GM23338 (cell line): Measurements from ENCODE around the gene TSC22D1. TPM values are rescaled to one million over a fixed set of nuclear protein-coding genes. Genes with fewer than 3 reads are reported as not detected.

Experiments
- ATAC-seq: fragments of 200-7000 bp; cut with Tn5 transposase; 3 replicates; pipeline ENCODE4 v1.9.1; 2020
- DNase-seq: peaks from one replicate; pipeline ENCODE4 v3.0.0-alpha.2; 2015; ENCODE audit warnings: low spot score
- H2AFZ ChIP-seq: fragments of 200-600 bp; sonication (generic); 2 replicates; pipeline ENCODE4 v1.8.0; 2016; ENCODE audit warnings: antibody characterized with exemption, mild to moderate bottlenecking, moderate library complexity
- H3F3A ChIP-seq: fragments of 200-600 bp; sonication (generic); replicated peaks from 2 replicates; pipeline ENCODE4 v1.8.0; 2017; ENCODE audit warnings: antibody characterized with exemption, mixed run types, low read depth
- H3K27ac ChIP-seq: fragments of 200-600 bp; sonication (generic); 2 replicates; pipeline ENCODE4 v1.6.1; 2016; ENCODE audit warnings: low read depth
- H3K27me3 ChIP-seq: fragments of 200-600 bp; sonication (generic); 2 replicates; pipeline ENCODE4 v1.8.0; 2016; ENCODE audit warnings: mild to moderate bottlenecking, mixed run types, moderate library complexity; ENCODE audit not compliant: insufficient read depth
- H3K36me3 ChIP-seq: fragments of 200-600 bp; sonication (generic); 2 replicates; pipeline ENCODE4 v1.8.0; 2016; ENCODE audit warnings: mild to moderate bottlenecking; ENCODE audit not compliant: insufficient read depth
- H3K4me1 ChIP-seq: fragments of 200-600 bp; sonication (generic); 2 replicates; pipeline ENCODE4 v1.8.0; 2016; ENCODE audit warnings: mild to moderate bottlenecking, moderate library complexity; ENCODE audit not compliant: insufficient read depth
- H3K4me2 ChIP-seq: fragments of 200-600 bp; sonication (generic); 2 replicates; pipeline ENCODE4 v1.7.1; 2017; ENCODE audit warnings: mixed run types
- H3K4me3 ChIP-seq: fragments of 200-600 bp; sonication (generic); 2 replicates; pipeline ENCODE4 v1.6.1; 2016; ENCODE audit warnings: mixed run types
- H3K79me2 ChIP-seq: fragments of 200-600 bp; sonication (generic); replicated peaks from 2 replicates; pipeline ENCODE4 v1.8.0; 2017; ENCODE audit warnings: mild to moderate bottlenecking; ENCODE audit not compliant: insufficient read depth
- H3K9me2 ChIP-seq: fragments of 200-600 bp; sonication (generic); 2 replicates; pipeline ENCODE4 v1.8.0; 2017; ENCODE audit not compliant: insufficient read depth
- H4K20me1 ChIP-seq: fragments of 200-600 bp; sonication (generic); replicated peaks from 2 replicates; pipeline ENCODE4 v1.8.0; 2017; ENCODE audit warnings: mild to moderate bottlenecking; ENCODE audit not compliant: insufficient read depth
- H3K27ac Mint-ChIP-seq: 2 replicates; pipeline ENCODE4 v1.8.0; 2020; ENCODE audit warnings: inconsistent platforms, mild to moderate bottlenecking, moderate library complexity, mixed read lengths
- H3K27me3 Mint-ChIP-seq: 3 replicates; pipeline ENCODE4 v1.8.0; 2022; ENCODE audit warnings: low read depth, mild to moderate bottlenecking, moderate library complexity, mixed read lengths, inconsistent platforms; ENCODE audit not compliant: insufficient read depth, poor library complexity
- H3K36me3 Mint-ChIP-seq: 3 replicates; pipeline ENCODE4 v1.8.0; 2021; ENCODE audit warnings: low read depth, mild to moderate bottlenecking, inconsistent platforms, moderate library complexity, mixed read lengths
- H3K4me1 Mint-ChIP-seq: 3 replicates; pipeline ENCODE4 v1.8.0; 2020; ENCODE audit warnings: mild to moderate bottlenecking, inconsistent platforms, mixed read lengths
- H3K4me3 Mint-ChIP-seq: 3 replicates; pipeline ENCODE4 v1.8.0; 2021; ENCODE audit warnings: moderate library complexity, mild to moderate bottlenecking, inconsistent platforms, mixed read lengths
- H3K9me3 Mint-ChIP-seq: 3 replicates; pipeline ENCODE4 v1.8.0; 2020; ENCODE audit warnings: moderate library complexity, mild to moderate bottlenecking, inconsistent platforms, mixed read lengths
- CREB1 ChIP-seq: fragments of 250-450 bp; sonication (Bioruptor Pico); IDR thresholded peaks from 2 replicates; pipeline ENCODE4 v1.5.0; 2020; ENCODE audit warnings: low read depth, mild to moderate bottlenecking, moderate library complexity
- CTCF ChIP-seq, 2 experiments: fragments of 200-600 bp in 1 of 2; sonication (generic) in 1 of 2; conservative IDR thresholded peaks; 2 replicates each; pipeline versions ENCODE4 v1.5.1 to v1.6.1; 2016 to 2017; ENCODE audit warnings: antibody characterized with exemption in 2 of 2, low read depth in 2 of 2, mild to moderate bottlenecking in 2 of 2, moderate library complexity in 1 of 2
- ETS1 ChIP-seq: IDR thresholded peaks from 2 replicates; pipeline ENCODE4 v1.6.1; 2016; ENCODE audit warnings: antibody characterized with exemption
- EZH2 ChIP-seq: fragments of 200-600 bp; sonication (generic); IDR thresholded peaks from one replicate; pipeline ENCODE4 v1.8.0; 2017; ENCODE audit warnings: antibody characterized with exemption, mild to moderate bottlenecking, low read depth; ENCODE audit not compliant: unreplicated experiment
- EZH2phosphoT487 ChIP-seq: fragments of 200-600 bp; sonication (generic); IDR thresholded peaks from one replicate; pipeline ENCODE4 v1.8.1; 2018; ENCODE audit warnings: antibody characterized with exemption; ENCODE audit not compliant: unreplicated experiment
- JUNB ChIP-seq: IDR thresholded peaks from one replicate; pipeline ENCODE4 v1.6.1; 2016; ENCODE audit warnings: antibody characterized with exemption; ENCODE audit not compliant: unreplicated experiment
- NANOG ChIP-seq: IDR thresholded peaks from 2 replicates; pipeline ENCODE4 v1.6.1; 2016; ENCODE audit warnings: antibody characterized with exemption, borderline replicate concordance
- POLR2AphosphoS5 ChIP-seq: IDR thresholded peaks from 2 replicates; pipeline ENCODE4 v1.6.1; 2016; ENCODE audit warnings: antibody characterized with exemption, low read depth
- REST ChIP-seq: IDR thresholded peaks from one replicate; pipeline ENCODE4 v1.6.1; 2018; ENCODE audit warnings: antibody characterized with exemption; ENCODE audit not compliant: unreplicated experiment
- ZNF114 ChIP-seq: fragments of 250-450 bp; sonication (Bioruptor Pico); IDR thresholded peaks from 2 replicates; pipeline ENCODE4 v1.5.0; 2020; ENCODE audit warnings: mild to moderate bottlenecking, moderate library complexity
- ZNF331 ChIP-seq: fragments of 250-450 bp; sonication (Bioruptor Pico); IDR thresholded peaks from 2 replicates; pipeline ENCODE4 v1.5.0; 2020; ENCODE audit warnings: low read depth, mild to moderate bottlenecking, moderate library complexity
- polyA plus RNA-seq: library from polyadenylated mRNA; unstranded; fragments of >200 nt; fragmentation: Nextera tagmentation; extraction: Ambion mirVana; gene quantifications from 2 replicates; pipeline ENCODE4 v1.2.1, GENCODE V29; 2016
- total RNA-seq: library from RNA; depleted of rRNA; stranded (reverse); fragments of >200 nt; shearing (Covaris generic); gene quantifications from 2 replicates; pipeline ENCODE4 v1.2.3, GENCODE V29; 2014

TSC22D1 gene
- total and polyA plus RNA-seq, 2 experiments from 2014 or later = 58.5 to 114 TPM

- peaks cover 4% of the 10 kb centered on the region; the same call in 1 of the 3 replicates for H3K36me3 Mint-ChIP-seq
- H3K27ac Mint-ChIP-seq = no peak overlapping the region
- H3F3A ChIP-seq = 0 out of 2 replicates have a peak, but pooled peaks cover 3% of the 10 kb centered on the region
- H3K4me3 ChIP-seq = no peak overlapping the region
- H3K9me3 Mint-ChIP-seq = no peaks in the 10 kb centered on the region; the same call in 2 of the 3 replicates
- no peaks in the 10 kb centered on the region for H3K27me3 ChIP-seq
- DNase-seq = no peak
- no peaks in the 10 kb centered on the region for H3K36me3 ChIP-seq
- H4K20me1 ChIP-seq = 0 out of 2 replicates have a peak, but pooled peaks cover 3% of the 10 kb centered on the region
- H3K4me2 ChIP-seq = no peak overlapping the region
- H3K9me2 ChIP-seq = no peaks in the 10 kb centered on the region
- no peak overlapping the region for H3K27ac ChIP-seq
- no peak for ATAC-seq
- TF ChIP-seq ZNF114 (CRISPR knock-in tag) = no peak
- TF ChIP-seq REST = no peak
- TF ChIP-seq ETS1 = no peak
- no peak for TF ChIP-seq ZNF331 (CRISPR knock-in tag)
- no peak for TF ChIP-seq NANOG
- TF ChIP-seq EZH2 = no peak
- no peak for TF ChIP-seq POLR2AphosphoS5
- TF ChIP-seq CTCF (conservative IDR thresholded peaks at IDR 0.05; ENCODE audit: low read depth in 2 of 2) = no peak
- TF ChIP-seq CREB1 (CRISPR knock-in tag) = no peak
- TF ChIP-seq JUNB = no peak
- TF ChIP-seq EZH2phosphoT487 = no peak
- peaks cover 68% of the 10 kb centered on the region for H3K79me2 ChIP-seq
- peaks cover 6% of the 10 kb centered on the region; the same call in 1 of the 2 replicates for H3K4me1 ChIP-seq
- peaks cover 5% of the 10 kb centered on the region for H3K4me1 Mint-ChIP-seq
- no peak overlapping the region for H2AFZ ChIP-seq
- no peaks in the 10 kb centered on the region for H3K27me3 Mint-ChIP-seq
- no peak overlapping the region for H3K4me3 Mint-ChIP-seq
Measured at GRCh38 chr13:44498969-44499368, 77.2 kb downstream of the TSC22D1 start.
